Gastrocnemius medialis (tissue), 4 donors: ENCODE data around the gene METAP1D. TPM values are rescaled to one million over a fixed set of nuclear protein-coding genes. Genes with fewer than 3 reads are reported as not detected.

Experiments
- ATAC-seq, 2 donors: fragments of 150-250 bp; one replicate each; pipeline ENCODE4 v1.9.1; 2016
- DNase-seq, 2 donors: peaks; one replicate each; pipeline ENCODE4 v3.0.0-alpha.2; 2019
- H3K27ac ChIP-seq, 4 donors: fragments of 200-600 bp; sonication (generic); 1 replicate in 1 of 4; 2 replicates in 3 of 4; pipeline ENCODE4 v1.5.1; 2016 to 2018; ENCODE audit warnings: mild to moderate bottlenecking in 2 of 4, moderate library complexity in 1 of 4
- H3K27me3 ChIP-seq, 3 donors: fragments of 200-600 bp; sonication (generic) in 2 of 3; 1 replicate in 1 of 3; 2 replicates in 2 of 3; pipeline versions ENCODE4 v1.5.1 to v1.6.0; 2016 to 2019; ENCODE audit warnings: mild to moderate bottlenecking in 1 of 3, moderate library complexity in 1 of 3
- H3K36me3 ChIP-seq, 2 donors: fragments of 200-600 bp; sonication (generic) in 1 of 2; one replicate each; pipeline ENCODE4 v1.5.1; 2017 to 2018
- H3K4me1 ChIP-seq, 2 donors: fragments of 200-600 bp; sonication (generic) in 1 of 2; one replicate each; pipeline ENCODE4 v1.5.1; 2016 to 2017; ENCODE audit warnings: mild to moderate bottlenecking in 2 of 2
- H3K4me3 ChIP-seq, 4 donors: fragments of 200-600 bp; sonication (generic) in 3 of 4; 1 replicate in 1 of 4; 2 replicates in 3 of 4; pipeline ENCODE4 v1.5.1; 2016 to 2019; ENCODE audit warnings: mild to moderate bottlenecking in 2 of 4
- H3K9me3 ChIP-seq, 3 donors: fragments of 200-600 bp; sonication (generic) in 2 of 3; 1 replicate in 1 of 3; 2 replicates in 2 of 3; pipeline ENCODE4 v1.5.1; 2016 to 2019
- POLR2A ChIP-seq, 2 donors: fragments of 450-650 bp; IDR thresholded peaks; one replicate each; pipeline ENCODE4 v1.6.1; 2017; ENCODE audit warnings: antibody characterized with exemption in 2 of 2, mild to moderate bottlenecking in 2 of 2, moderate library complexity in 2 of 2
- in situ Hi-C, 4 donors: fragments of 200-750 bp; cut with MboI; loops; one replicate each; pipeline versions ENCODE4 v1.15.0 to v1.8.0; 2017; ENCODE audit warnings: low sequenced_read_pairs in 4 of 4
- intact Hi-C: fragments of 100-400 bp; cut with DNase I; formaldehyde crosslinking; loops from one replicate; pipeline ENCODE4 v1.15.1; 2023; ENCODE audit warnings: low total_unique reads
- total RNA-seq, 4 donors: library from RNA; depleted of rRNA; stranded (reverse); fragments of >200 nt; gene quantifications; one replicate each; pipeline versions ENCODE4 v1.1.0 to v1.2.3, GENCODE V29; 2016
- TF ChIP-seq, protein P1 (sequence below), 5 experiments: fragments of 450-650 bp in 3 of 5; fragments of 200-600 bp in 2 of 5; sonication (generic) in 2 of 5; IDR thresholded peaks in 4 of 5; conservative IDR thresholded peaks in 1 of 5; 1 replicate in 4 of 5; 2 replicates in 1 of 5; pipeline ENCODE4 v1.5.1; 2016 to 2019; ENCODE audit warnings: antibody characterized with exemption in 5 of 5, mild to moderate bottlenecking in 3 of 5, moderate library complexity in 3 of 5

METAP1D gene
- total RNA-seq, 4 donors from 2014 or later, result 4.3 to 14.3 (median 9.7) TPM

DNA sequence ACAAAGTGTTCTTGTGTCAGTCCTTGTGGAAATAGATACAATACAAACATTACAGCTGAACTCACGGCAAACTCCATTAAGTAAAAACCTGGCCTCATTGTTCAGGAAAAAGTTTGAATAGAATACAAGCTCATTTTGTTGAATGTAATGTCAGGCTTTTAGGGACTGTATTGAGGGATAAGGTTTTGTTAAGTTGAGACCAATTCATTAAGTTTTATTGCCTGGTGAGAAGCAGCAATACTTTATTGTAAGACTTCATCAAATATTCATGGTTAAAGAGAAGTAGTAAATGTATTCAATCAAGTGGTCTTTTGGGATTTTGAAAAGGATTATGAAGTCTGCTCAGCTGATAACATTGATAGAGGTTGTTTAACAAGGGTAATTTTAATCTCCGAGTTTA is 35.4 kb upstream of the METAP1D start:
- ATAC-seq, result no peak
- intact Hi-C loops, result no loop called here

DNA sequence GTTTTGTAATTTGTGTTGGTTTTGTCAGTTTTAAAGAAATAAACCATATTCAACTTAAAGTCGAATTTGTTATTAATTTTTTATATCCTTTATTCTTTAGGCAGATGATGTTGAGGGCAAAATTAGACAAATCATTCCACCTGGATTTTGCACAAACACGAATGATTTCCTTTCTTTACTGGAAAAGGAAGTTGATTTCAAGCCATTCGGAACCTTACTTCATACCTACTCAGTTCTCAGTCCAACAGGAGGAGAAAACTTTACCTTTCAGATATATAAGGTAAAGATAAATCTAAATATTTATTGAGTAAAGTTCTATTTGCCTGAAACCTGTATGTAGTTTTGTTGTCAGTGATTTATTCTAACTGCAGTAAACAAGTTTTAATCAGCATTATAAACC is 34.5 kb upstream of the METAP1D start:
- H3K9me3 ChIP-seq, result no peaks in the 10 kb centered on the region
- no peak for TF ChIP-seq POLR2A (IDR thresholded peaks at IDR 0.05)
- TF ChIP-seq, protein P1, sequence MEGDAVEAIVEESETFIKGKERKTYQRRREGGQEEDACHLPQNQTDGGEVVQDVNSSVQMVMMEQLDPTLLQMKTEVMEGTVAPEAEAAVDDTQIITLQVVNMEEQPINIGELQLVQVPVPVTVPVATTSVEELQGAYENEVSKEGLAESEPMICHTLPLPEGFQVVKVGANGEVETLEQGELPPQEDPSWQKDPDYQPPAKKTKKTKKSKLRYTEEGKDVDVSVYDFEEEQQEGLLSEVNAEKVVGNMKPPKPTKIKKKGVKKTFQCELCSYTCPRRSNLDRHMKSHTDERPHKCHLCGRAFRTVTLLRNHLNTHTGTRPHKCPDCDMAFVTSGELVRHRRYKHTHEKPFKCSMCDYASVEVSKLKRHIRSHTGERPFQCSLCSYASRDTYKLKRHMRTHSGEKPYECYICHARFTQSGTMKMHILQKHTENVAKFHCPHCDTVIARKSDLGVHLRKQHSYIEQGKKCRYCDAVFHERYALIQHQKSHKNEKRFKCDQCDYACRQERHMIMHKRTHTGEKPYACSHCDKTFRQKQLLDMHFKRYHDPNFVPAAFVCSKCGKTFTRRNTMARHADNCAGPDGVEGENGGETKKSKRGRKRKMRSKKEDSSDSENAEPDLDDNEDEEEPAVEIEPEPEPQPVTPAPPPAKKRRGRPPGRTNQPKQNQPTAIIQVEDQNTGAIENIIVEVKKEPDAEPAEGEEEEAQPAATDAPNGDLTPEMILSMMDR (IDR thresholded peaks at IDR 0.05 in 4 of 5, conservative IDR thresholded peaks at IDR 0.05 in 1 of 5), result no peak
- H3K4me1 ChIP-seq, result peaks cover 5% of the 10 kb centered on the region in 2 donors
- H3K27me3 ChIP-seq, result no peaks in the 10 kb centered on the region
- intact Hi-C loops (no loop called here), in situ Hi-C loops (no loop called here)
- no peak for DNase-seq
- ATAC-seq, result no peak
- no peak overlapping the region for H3K27ac ChIP-seq
- no peak overlapping the region for H3K4me3 ChIP-seq
- peaks cover 0 to 14% of the 10 kb centered on the region in 2 donors for H3K36me3 ChIP-seq

More for the DNA sequence above, 35.4 kb upstream of the METAP1D start:
- Histone ChIP-seq H3K4me1 (peaks cover 14% of the 10 kb centered on the region in 2 donors), H3K27me3 (no peaks in the 10 kb centered on the region), H3K36me3 (peaks cover 0 to 14% of the 10 kb centered on the region in 2 donors), H3K9me3 (no peaks in the 10 kb centered on the region), H3K4me3 (no peak overlapping the region), H3K27ac (no peak overlapping the region)
- TF ChIP-seq, protein P1 (IDR thresholded peaks at IDR 0.05 in 4 of 5, conservative IDR thresholded peaks at IDR 0.05 in 1 of 5), result no peak
- no peak for TF ChIP-seq POLR2A (IDR thresholded peaks at IDR 0.05)
- in situ Hi-C loops, result no loop called here
- DNase-seq, result no peak

DNA sequence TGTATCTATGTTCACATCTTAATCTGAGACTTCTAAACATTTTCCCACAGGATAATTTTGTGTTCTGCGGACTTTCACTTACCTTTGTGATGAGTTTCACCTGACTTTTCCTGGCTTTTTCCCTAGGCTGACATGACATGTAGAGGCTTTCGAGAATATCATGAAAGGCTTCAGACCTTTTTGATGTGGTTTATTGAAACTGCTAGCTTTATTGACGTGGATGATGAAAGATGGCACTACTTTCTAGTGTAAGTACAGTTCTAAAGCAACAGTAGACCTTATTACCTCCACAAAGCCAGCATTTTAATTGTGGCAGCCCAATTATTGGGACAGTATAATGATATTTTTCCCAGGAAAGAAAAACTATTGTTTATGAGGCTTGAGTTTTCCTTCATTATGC is 34.1 kb upstream of the METAP1D start:
- ATAC-seq (no peak), DNase-seq (no peak)
- H3K4me3 ChIP-seq, result no peak overlapping the region
- H3K36me3 ChIP-seq, result peaks cover 0 to 14% of the 10 kb centered on the region in 2 donors
- TF ChIP-seq, protein P1 (IDR thresholded peaks at IDR 0.05 in 4 of 5, conservative IDR thresholded peaks at IDR 0.05 in 1 of 5), result no peak
- TF ChIP-seq POLR2A (IDR thresholded peaks at IDR 0.05), result no peak
- in situ Hi-C loops, result no loop called here
- H3K27ac ChIP-seq, result no peak overlapping the region
- no peaks in the 10 kb centered on the region for H3K27me3 ChIP-seq
- intact Hi-C loops, result no loop called here
- peaks cover under 1 to 3% of the 10 kb centered on the region in 2 donors for H3K4me1 ChIP-seq
- H3K9me3 ChIP-seq, result no peaks in the 10 kb centered on the region

DNA sequence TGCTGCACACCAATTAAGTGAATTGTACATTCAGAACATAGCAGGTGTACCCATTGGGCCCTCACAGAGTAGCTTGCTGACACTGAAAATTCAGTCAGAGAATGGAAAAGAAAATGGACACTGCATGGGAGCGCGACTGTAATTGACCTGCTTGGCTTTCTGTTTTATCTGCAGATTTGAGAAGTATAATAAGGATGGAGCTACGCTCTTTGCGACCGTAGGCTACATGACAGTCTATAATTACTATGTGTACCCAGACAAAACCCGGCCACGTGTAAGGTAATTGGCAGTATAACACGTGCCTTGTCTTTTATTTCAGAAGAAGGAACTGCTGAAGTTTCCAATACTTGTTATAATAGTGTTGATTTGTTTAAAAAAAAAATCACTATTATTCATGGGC is 33.5 kb upstream of the METAP1D start:
- Histone ChIP-seq H3K4me3 (no peak overlapping the region), H3K9me3 (no peaks in the 10 kb centered on the region), H3K4me1 (no peaks in the 10 kb centered on the region), H3K27ac (no peak overlapping the region), H3K27me3 (no peaks in the 10 kb centered on the region), H3K36me3 (peaks cover 0 to 14% of the 10 kb centered on the region in 2 donors)
- intact Hi-C loops (no loop called here), in situ Hi-C loops (no loop called here)
- no peak for DNase-seq
- TF ChIP-seq POLR2A (IDR thresholded peaks at IDR 0.05), result no peak
- TF ChIP-seq, protein P1 (IDR thresholded peaks at IDR 0.05 in 4 of 5, conservative IDR thresholded peaks at IDR 0.05 in 1 of 5), result no peak
- ATAC-seq, result no peak

DNA sequence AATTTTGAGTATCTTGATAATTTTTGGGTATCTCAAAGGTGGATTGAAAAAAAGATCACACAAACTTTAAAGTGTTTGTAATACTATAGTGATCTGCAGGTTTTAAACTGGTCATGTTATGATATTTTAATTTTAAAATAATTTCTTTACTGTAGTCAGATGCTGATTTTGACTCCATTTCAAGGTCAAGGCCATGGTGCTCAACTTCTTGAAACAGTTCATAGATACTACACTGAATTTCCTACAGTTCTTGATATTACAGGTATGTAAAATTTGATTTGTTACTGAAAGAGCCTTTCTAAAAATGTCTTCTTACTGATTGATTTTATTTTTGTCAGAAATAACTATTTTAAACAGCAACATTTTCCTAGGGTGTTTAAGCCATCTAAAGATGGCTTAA is 33.1 kb upstream of the METAP1D start:
- no peak for TF ChIP-seq POLR2A (IDR thresholded peaks at IDR 0.05)
- TF ChIP-seq, protein P1 (IDR thresholded peaks at IDR 0.05 in 4 of 5, conservative IDR thresholded peaks at IDR 0.05 in 1 of 5), result no peak
- in situ Hi-C loops (no loop called here), intact Hi-C loops (no loop called here)
- H3K9me3 ChIP-seq, result no peaks in the 10 kb centered on the region
- H3K4me1 ChIP-seq, result no peaks in the 10 kb centered on the region
- ATAC-seq, result no peak
- no peak overlapping the region for H3K4me3 ChIP-seq
- DNase-seq, result no peak
- H3K27me3 ChIP-seq, result no peaks in the 10 kb centered on the region
- peaks cover 0 to 14% of the 10 kb centered on the region in 2 donors for H3K36me3 ChIP-seq
- H3K27ac ChIP-seq, result no peak overlapping the region
